SKM-1 (cell line): ENCODE data around the gene NDUFS1.
"Not testable (repeated sequence)": the region's sequence is repeated elsewhere in the genome, so short reads cannot be mapped to it uniquely, and the experiment has no call there.

Source experiments
- DNase-seq: peaks from one replicate; lab custom pipeline; 2025; ENCODE audit not compliant: unreplicated experiment; lab: John Stamatoyannopoulos, UW

NDUFS1 gene

GRCh38 chr2:206105541-206105940 lies 53.7 kb downstream of the NDUFS1 start:
- DNase-seq, result no peak

GRCh38 chr2:206105038-206105437 lies 54.2 kb downstream of the NDUFS1 start:
- no peak for DNase-seq

DNA sequence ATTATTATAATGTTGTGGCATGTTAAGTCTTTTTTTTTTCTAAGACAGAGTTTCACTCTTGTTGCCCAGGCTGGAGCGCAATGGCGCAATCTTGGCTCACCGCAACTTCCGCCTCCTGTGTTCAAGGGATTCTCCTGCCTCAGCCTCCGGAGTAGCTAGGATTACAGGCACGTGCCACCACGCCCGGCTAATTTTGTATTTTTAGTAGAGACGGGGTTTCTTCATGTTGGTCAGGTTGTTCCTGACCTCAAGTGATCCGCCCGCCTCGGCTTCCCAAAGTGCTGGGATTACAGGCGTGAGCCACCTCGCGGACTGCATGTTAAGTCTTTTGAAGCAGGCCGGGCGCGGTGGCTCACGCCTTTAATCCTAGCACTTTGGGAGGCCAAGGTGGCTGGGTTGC lies 60.4 kb downstream of the NDUFS1 start:
- DNase-seq, result not testable (repeated sequence)

GRCh38 chr2:206098471-206098870 lies 60.8 kb downstream of the NDUFS1 start:
- no peak for DNase-seq

DNA sequence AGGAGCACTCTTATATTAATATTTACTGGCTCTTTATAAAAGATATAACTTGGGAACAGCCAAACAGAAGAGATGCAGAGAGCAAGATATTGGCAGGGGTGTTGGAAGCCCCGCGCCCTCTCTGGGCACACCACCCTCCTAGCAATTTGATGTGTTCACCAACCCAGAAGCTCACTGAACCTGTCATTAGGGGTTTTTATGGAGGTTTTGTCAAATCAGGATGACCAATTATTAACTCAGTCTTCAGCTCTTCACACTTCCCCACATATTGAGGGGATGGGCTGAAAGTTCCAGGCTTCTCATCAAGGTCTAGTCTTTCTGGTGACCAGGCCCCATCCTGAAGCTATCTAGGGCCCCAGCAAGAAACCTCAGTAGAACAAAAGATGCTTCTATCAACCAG lies 62.4 kb downstream of the NDUFS1 start:
- no peak for DNase-seq

DNA sequence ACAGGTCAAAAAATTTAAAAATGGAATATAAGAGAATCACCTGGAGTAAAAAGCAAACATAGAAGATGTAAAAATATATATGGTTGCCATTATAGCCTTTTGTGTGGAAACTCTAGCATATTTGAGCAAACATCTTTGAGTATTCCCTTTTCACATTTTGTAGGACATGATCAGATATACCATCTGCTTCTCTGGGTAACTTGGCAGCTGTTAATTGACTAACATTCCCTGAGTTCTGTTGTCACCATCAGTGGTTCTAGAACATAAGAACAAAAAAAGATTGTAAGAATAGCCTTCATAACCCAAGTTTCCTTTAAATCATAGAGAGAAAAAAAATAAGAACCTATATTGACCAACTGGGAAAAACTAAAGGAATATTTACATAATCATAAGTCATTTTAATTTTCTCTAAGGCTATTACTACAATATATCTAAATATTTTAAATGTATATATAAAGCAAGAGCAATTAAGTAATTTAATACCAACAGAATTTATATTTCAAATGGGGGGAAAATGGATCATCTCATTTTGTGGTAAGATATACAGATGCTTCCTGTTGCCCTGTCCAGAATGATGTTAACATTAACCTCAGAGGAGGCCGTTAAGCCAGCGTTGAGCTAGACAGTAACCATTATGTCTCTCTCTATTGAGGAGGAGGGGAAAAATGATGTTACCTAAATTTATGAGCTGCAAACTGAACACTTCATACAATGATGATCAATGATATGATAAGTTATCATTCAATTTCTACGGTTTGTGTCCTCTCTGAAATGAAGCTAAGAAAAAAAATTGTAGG lies 63.5 kb downstream of the NDUFS1 start:
- peak; percentile 39 for DNase-seq

- DNase-seq, result no peak
These were observed 66.9 kb downstream of the NDUFS1 start for GRCh38 chr2:206092297-206092696.

DNA sequence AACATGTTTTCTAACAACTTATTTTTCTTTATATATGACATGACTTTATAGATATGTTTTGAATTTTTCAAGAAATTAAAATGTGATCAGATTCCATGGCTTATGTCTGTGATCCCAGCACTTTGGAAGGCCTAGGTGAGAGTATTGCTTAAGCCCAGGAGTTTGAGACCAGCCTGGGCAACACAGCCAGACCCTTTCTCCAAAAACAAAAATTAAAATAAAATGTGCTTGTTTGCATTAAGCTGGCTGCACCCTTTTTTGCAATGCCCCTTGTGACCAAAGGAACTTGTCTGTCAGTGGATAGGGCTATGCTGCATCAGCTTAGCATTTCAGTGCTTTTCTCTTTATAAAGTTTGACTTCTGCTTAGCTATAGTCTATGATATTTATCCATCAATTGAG lies 71.0 kb downstream of the NDUFS1 start:
- no peak for DNase-seq

- DNase-seq, result no peak
These were observed 72.4 kb downstream of the NDUFS1 start for GRCh38 chr2:206086716-206087350.

DNA sequence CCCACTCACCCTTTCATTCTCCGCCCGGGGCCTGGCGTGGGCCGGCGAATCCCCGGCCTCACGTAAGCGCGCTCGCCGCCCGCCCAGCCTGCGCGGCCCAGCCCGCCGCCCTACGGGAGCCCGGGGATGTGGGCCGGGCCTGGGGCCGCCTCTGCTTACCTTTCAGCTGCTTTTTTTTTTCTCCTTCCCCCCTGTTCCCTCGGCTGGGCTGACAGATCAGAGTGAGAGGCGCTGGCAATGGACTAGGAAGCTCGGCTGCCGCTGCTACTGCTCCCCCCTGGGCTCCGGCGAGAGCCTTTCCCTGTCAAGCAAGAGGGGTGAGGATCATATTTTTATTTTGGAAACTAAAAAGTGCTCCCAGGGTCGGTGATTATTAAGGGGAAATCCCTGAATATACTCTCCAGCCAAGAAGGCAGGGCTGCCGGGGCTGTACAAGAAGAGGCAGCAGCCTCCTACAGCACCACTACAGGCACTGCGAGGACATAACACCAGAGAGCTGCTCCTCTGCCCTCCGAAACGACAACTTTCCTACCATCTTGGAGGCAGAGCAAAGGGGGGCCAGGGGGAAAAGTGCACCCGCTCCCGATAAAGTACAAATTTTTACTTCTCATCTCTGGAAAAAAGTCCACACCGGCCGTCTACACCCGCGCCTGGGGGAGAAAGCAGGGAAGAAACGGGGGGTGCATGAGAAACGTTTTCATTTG lies 73.3 kb downstream of the NDUFS1 start, which contains the start of gene INO80D:
Gene INO80D, minus strand, starts transcription at position 433 of the 704 bp plus-strand sequence. CDS start 23,158 bp downstream, outside the sequence.
- peak; percentile 96 for DNase-seq

DNA sequence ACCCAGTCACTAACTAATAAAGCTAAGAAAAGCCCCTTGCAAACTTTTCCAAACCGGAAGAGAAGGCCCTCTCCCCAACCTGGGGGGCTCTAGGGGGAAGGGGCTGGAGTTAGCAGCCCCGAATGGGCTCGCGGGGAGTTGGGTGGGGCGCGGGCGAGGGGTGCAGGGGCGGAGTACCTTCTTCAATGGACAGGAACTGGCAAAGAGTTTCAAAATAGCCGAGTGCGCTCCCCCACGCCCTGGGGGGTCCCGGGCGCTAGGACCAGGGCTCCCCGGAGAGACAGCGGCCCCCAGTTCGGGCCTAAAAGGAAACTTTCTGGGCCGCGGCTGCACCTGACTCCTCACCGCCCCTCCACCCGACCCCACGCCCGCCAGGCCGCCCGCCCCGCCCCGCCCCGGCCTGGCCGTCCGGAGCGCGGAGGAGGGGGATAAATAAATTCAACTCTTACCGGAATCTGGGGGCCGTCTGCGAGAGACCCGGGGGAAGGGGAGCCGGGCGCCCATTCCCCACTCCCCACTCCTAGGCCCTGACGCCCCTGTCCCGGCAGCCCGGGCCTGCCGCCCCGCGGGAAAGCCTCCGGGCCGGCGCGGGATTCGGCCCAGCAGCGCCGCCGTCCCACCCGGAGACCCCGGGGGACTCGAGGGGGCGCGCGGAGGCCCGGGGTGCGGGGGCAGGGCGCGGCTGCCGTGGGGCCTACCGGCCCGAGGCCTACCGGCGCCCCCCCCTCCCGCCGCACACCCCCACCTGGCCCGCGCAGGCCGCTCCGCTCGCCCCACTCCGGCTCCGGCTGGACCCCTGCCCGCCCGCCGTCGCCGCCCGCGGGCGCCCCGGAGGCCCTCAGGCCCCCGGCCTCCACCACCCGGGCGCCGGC lies 74.1 kb downstream of the NDUFS1 start:
- DNase-seq, result no peak

GRCh38 chr2:206084439-206084869 lies 74.8 kb downstream of the NDUFS1 start:
- peak; percentile 21 for DNase-seq

GRCh38 chr2:206083602-206084438 lies 75.4 kb downstream of the NDUFS1 start:
- DNase-seq, result no peak

- DNase-seq, result no peak
These were observed 76.9 kb downstream of the NDUFS1 start for GRCh38 chr2:206082298-206082843.

DNA sequence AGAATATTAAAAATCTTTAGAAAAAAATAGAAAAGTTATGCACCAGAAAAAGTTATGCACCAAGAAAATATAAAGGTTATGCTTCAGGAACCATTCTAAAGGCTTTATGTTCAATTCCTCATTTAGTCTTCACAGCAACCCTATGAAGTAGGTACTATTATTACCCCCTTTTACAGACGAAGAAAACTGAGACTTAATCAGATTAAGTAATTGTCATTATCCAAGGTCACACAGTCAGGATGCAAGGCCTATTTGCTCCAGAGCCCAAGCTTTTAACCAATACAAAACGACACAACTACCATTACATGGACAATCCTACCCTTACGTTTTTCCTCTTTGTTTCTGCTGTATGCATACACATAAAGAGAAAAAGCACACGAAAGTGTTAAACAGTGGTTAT lies 78.3 kb downstream of the NDUFS1 start:
- DNase-seq, result no peak

DNA sequence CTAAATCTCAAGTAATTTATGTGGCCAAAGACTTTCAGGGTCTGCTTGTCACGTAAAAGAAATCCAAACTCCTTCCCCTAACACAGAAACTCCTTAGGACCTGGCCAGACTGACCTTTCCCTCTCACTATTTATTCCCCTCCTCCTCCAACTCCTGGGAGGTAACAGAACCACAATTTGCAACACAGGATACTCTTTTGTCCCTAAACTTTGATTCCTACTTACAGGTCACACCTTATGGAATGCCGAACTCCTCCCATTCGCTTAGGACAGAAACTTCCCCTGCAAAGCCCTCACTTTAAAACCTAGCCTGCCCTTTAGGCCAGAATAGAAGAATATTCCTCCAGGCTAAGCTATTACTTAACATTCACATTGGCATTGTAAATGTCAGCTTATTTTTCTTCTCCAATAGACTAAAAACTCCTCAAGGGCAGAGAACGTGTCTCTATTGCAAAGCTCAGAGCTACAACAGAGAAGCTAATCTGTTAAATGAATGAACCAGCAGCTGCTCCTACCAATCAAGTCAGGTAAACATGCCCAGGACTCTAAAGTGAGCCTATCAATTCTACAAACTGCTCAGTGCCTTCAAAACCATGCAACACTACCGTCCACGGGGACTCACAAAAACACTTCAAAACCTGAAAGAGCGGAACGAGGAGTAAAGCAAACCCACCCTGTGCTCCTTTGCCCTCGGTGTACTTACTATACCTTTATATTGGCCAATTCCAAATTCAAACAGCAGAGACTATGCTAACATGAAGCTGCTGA lies 79.4 kb downstream of the NDUFS1 start:
- no peak for DNase-seq

GRCh38 chr2:206077879-206078278 lies 81.4 kb downstream of the NDUFS1 start:
- not testable (repeated sequence) for DNase-seq

- no peak for DNase-seq
These were observed 84.1 kb downstream of the NDUFS1 start for GRCh38 chr2:206075113-206075512.

DNA sequence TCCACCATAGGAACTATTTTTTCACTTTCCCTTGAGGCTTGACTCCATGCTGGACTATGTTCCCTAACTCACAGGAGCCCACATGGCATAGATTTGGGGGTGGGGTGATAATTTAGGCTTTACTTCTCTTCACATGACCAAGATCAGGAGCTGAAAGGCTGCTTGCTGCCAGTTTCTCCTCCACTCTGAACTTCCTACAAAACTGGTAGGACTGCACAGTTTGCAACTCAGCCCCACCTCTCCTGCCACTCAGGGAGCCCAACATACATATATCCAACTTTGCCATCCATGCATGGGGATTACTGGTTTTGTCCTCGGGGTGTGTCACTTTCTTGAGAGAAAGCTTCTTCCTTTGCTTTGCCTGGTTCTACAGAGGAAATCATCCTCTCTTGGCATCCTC lies 87.4 kb downstream of the NDUFS1 start:
- no peak for DNase-seq
